Hepatocyte (in vitro differentiated cells): Measurements from ENCODE around the gene GLP2R. TPM values are rescaled to one million over a fixed set of nuclear protein-coding genes. Genes with fewer than 3 reads are reported as not detected.

Experiments used
- DNase-seq: peaks from one replicate; pipeline ENCODE4 v3.0.0-alpha.2; 2016; ENCODE audit warnings: low spot score
- H2AFZ ChIP-seq: fragments of 200-600 bp; sonication (generic); 2 replicates; pipeline ENCODE4 v1.6.0; 2016; ENCODE audit warnings: antibody characterized with exemption, mild to moderate bottlenecking
- H3K27ac ChIP-seq: fragments of 200-600 bp; sonication (generic); 2 replicates; pipeline ENCODE4 v1.5.1; 2016; ENCODE audit warnings: mild to moderate bottlenecking
- H3K27me3 ChIP-seq: fragments of 200-600 bp; sonication (generic); 2 replicates; pipeline ENCODE4 v1.6.1; 2016
- H3K36me3 ChIP-seq: fragments of 200-600 bp; sonication (generic); replicated peaks from 2 replicates; pipeline ENCODE4 v1.5.1; 2016; ENCODE audit warnings: low read depth; ENCODE audit not compliant: insufficient read depth
- H3K4me1 ChIP-seq: fragments of 200-600 bp; sonication (generic); 2 replicates; pipeline ENCODE4 v1.5.1; 2016; ENCODE audit warnings: mild to moderate bottlenecking, moderate library complexity; ENCODE audit not compliant: insufficient read depth
- H3K4me2 ChIP-seq: fragments of 200-600 bp; sonication (generic); 2 replicates; pipeline ENCODE4 v1.6.0; 2016
- H3K4me3 ChIP-seq: fragments of 200-600 bp; sonication (generic); 2 replicates; pipeline ENCODE4 v1.5.1; 2016; ENCODE audit warnings: mild to moderate bottlenecking
- H3K79me2 ChIP-seq: fragments of 200-600 bp; sonication (generic); 2 replicates; pipeline ENCODE4 v1.6.0; 2017; ENCODE audit warnings: mild to moderate bottlenecking
- H3K9me2 ChIP-seq: fragments of 200-600 bp; sonication (generic); replicated peaks from 2 replicates; pipeline ENCODE4 v1.6.0; 2017; ENCODE audit warnings: mild to moderate bottlenecking; ENCODE audit not compliant: insufficient read depth
- H3K9me3 ChIP-seq: fragments of 200-600 bp; sonication (generic); 2 replicates; pipeline ENCODE4 v1.5.1; 2016; ENCODE audit warnings: low read depth, mild to moderate bottlenecking
- H4K20me1 ChIP-seq: fragments of 200-600 bp; sonication (generic); 2 replicates; pipeline ENCODE4 v1.6.0; 2016; ENCODE audit warnings: mild to moderate bottlenecking; ENCODE audit not compliant: insufficient read depth, poor library complexity, severe bottlenecking
- EZH2 ChIP-seq: fragments of 200-600 bp; sonication (generic); IDR thresholded peaks from 2 replicates; pipeline ENCODE4 v1.6.1; 2016; ENCODE audit warnings: antibody characterized with exemption, mild to moderate bottlenecking, borderline replicate concordance
- EZH2phosphoT487 ChIP-seq: fragments of 200-600 bp; sonication (generic); IDR thresholded peaks from one replicate; pipeline ENCODE4 v1.6.1; 2018; ENCODE audit warnings: antibody characterized with exemption, mild to moderate bottlenecking, low read depth, moderate library complexity; ENCODE audit not compliant: unreplicated experiment, severe bottlenecking
- WGBS: methylation state at CpG from one replicate; pipeline ENCODE4 v1.1.6; 2016; ENCODE audit warnings: low lambda C conversion rate; ENCODE audit errors: missing lambda C conversion rate; 5-methylcytosine and 5-hydroxymethylcytosine counted together
- polyA plus RNA-seq: library from polyadenylated mRNA; unstranded; fragments of >200 nt; fragmentation: Nextera tagmentation; extraction: Ambion mirVana; gene quantifications from 2 replicates; pipeline ENCODE4 v1.2.1, GENCODE V29; 2016
- total RNA-seq: library from RNA; depleted of rRNA; stranded (reverse); fragments of >200 nt; gene quantifications from 2 replicates; pipeline ENCODE4 v1.2.3, GENCODE V29; 2014
- TF ChIP-seq, protein P1 (sequence below): fragments of 200-600 bp; sonication (generic); IDR thresholded peaks from 2 replicates; pipeline ENCODE4 v1.5.1; 2016; ENCODE audit warnings: antibody characterized with exemption, mild to moderate bottlenecking; ENCODE audit not compliant: poor library complexity

The GLP2R gene
- total and polyA plus RNA-seq, 2 experiments from 2014 or later, result 1.5 to 3.3 TPM

DNA sequence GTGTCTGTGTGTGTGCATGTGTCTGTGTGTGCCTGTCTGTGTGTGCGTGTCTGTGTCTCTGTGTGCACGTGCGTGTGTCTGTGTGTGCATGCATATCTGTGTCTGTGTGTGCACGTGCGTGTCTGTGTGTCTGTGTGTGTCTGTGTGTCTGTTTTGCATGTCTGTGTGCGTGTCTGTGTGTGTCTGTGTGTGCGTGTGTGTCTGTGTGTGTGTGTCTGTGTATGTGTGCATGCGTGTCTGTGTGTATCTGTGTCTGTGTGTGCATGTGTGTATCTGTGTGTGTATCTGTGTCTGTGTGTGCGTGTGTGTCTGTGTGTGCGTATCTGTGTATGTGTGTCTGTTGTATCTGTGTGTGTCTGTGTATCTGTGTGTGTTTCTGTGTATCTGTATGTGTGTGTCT, 9.3 kb upstream of the GLP2R start:
- Histone ChIP-seq H2AFZ (no peak overlapping the region), H3K27me3 (no peaks in the 10 kb centered on the region), H3K4me1 (no peaks in the 10 kb centered on the region), H3K4me2 (no peak overlapping the region), H3K9me2 (no peaks in the 10 kb centered on the region), H3K36me3 (no peaks in the 10 kb centered on the region), H3K9me3 (no peaks in the 10 kb centered on the region), H3K4me3 (no peak overlapping the region), H3K79me2 (no peaks in the 10 kb centered on the region), H4K20me1 (no peaks in the 10 kb centered on the region), H3K27ac (no peak overlapping the region)
- DNase-seq, result no peak
- TF ChIP-seq EZH2, result no peak
- no peak for TF ChIP-seq EZH2phosphoT487
- TF ChIP-seq, protein P1, sequence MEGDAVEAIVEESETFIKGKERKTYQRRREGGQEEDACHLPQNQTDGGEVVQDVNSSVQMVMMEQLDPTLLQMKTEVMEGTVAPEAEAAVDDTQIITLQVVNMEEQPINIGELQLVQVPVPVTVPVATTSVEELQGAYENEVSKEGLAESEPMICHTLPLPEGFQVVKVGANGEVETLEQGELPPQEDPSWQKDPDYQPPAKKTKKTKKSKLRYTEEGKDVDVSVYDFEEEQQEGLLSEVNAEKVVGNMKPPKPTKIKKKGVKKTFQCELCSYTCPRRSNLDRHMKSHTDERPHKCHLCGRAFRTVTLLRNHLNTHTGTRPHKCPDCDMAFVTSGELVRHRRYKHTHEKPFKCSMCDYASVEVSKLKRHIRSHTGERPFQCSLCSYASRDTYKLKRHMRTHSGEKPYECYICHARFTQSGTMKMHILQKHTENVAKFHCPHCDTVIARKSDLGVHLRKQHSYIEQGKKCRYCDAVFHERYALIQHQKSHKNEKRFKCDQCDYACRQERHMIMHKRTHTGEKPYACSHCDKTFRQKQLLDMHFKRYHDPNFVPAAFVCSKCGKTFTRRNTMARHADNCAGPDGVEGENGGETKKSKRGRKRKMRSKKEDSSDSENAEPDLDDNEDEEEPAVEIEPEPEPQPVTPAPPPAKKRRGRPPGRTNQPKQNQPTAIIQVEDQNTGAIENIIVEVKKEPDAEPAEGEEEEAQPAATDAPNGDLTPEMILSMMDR, result no peak
- WGBS, result 90% methylated on average over 10 of the region's 10 CpGs

DNA sequence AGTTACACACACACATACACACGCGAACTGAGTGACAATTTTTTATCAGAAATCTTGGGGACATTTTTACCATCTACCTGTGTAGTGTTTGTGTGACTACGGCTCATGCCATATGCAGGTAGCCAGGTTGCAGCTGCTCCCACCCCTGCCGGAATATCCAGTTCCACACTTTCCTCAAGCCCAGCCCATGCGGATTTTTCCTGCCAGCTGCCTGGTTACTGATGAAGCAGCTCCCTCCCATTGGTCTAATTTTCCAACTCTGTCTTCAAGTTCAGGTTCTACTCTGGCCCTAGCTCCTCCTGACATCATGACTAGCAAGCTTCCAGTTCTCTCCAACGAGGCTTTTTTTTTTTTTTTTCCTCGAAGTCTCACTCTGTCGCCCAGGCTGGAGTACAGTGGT, 8.6 kb upstream of the GLP2R start:
- H3K9me3 ChIP-seq, result no peaks in the 10 kb centered on the region
- H3K79me2 ChIP-seq, result no peaks in the 10 kb centered on the region
- no peaks in the 10 kb centered on the region for H3K27me3 ChIP-seq
- H4K20me1 ChIP-seq, result no peaks in the 10 kb centered on the region
- H3K27ac ChIP-seq, result no peak overlapping the region
- TF ChIP-seq, protein P1, result no peak
- TF ChIP-seq EZH2 (no peak), EZH2phosphoT487 (no peak)
- DNase-seq, result peak; percentile 79
- H3K4me3 ChIP-seq, result no peak overlapping the region
- H2AFZ ChIP-seq, result no peak overlapping the region
- H3K9me2 ChIP-seq, result no peaks in the 10 kb centered on the region
- no peaks in the 10 kb centered on the region for H3K4me1 ChIP-seq
- H3K4me2 ChIP-seq, result no peak overlapping the region
- WGBS, result 63% methylated on average over 8 of the region's 8 CpGs
- H3K36me3 ChIP-seq, result no peaks in the 10 kb centered on the region

DNA sequence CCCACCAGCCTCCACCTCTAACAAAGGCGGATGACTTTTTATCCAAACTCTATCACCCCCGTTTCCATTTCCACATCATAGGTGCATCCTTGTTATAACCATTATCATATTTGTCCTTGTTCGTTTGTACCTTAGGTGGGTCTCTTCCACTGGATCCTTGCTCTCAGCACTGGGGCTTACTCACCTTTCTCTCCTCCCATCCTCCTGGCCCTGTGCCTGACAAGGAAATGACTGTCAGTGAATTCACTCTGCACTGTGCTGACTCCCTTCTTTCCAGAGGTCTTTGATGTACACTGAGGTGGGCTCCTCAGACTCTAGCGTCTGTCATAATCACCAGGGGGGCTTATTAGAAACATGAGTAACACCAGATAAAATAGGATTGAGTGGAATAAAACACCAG, 7.0 kb upstream of the GLP2R start:
- Histone ChIP-seq H3K4me2 (no peak overlapping the region), H3K9me2 (no peaks in the 10 kb centered on the region)

More for the DNA sequence above, 7.0 kb upstream of the GLP2R start:
- H3K27ac ChIP-seq, result no peak overlapping the region
- WGBS, result 84% methylated on average over 4 of the region's 4 CpGs
- H3K4me1 ChIP-seq, result no peaks in the 10 kb centered on the region
- DNase-seq, result no peak
- H3K27me3 ChIP-seq, result no peaks in the 10 kb centered on the region
- H3K9me3 ChIP-seq, result no peaks in the 10 kb centered on the region
- TF ChIP-seq EZH2phosphoT487 (no peak), EZH2 (no peak)
- TF ChIP-seq, protein P1, result no peak
- H3K4me3 ChIP-seq, result no peak overlapping the region
- H4K20me1 ChIP-seq, result no peaks in the 10 kb centered on the region
- H2AFZ ChIP-seq, result no peak overlapping the region
- no peaks in the 10 kb centered on the region for H3K36me3 ChIP-seq
- no peaks in the 10 kb centered on the region for H3K79me2 ChIP-seq
